GM19438 (cell line): ENCODE results near the gene HNRNPU.

ENCODE experiments used
- ATAC-seq: cut with Tn5 transposase; IDR thresholded peaks from one replicate; pipeline ENCODE4 v1.9.1; 2021; ENCODE audit warnings: low read depth; ENCODE audit not compliant: unreplicated experiment

Gene HNRNPU

GRCh38 chr1:244864253-244865027, at the start of gene HNRNPU:
Gene HNRNPU, minus strand, starts transcription at chr1:244864543. Its CDS starts 236 bp downstream, at chr1:244864307.
- peak; percentile 58 for ATAC-seq

DNA sequence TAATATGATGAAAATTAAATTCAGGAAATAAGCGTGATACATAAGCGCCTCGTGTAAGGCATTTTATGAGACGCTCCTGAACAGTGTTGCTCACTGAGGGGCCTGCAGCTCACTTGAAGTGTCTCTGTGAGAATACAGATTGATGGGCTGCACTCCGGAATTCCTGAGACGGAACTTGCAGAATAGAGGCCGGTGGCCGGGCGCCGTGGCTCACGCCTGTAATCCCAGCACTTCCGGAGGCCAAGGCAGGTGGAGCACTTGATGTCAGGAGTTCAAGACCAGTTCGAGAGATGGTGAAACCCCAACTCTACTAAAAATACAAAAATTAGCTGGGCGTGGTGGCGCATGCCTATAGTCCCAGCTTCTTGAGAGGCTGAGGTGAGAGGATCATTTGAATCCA, 49.5 kb upstream of the HNRNPU start:
- no peak for ATAC-seq

DNA sequence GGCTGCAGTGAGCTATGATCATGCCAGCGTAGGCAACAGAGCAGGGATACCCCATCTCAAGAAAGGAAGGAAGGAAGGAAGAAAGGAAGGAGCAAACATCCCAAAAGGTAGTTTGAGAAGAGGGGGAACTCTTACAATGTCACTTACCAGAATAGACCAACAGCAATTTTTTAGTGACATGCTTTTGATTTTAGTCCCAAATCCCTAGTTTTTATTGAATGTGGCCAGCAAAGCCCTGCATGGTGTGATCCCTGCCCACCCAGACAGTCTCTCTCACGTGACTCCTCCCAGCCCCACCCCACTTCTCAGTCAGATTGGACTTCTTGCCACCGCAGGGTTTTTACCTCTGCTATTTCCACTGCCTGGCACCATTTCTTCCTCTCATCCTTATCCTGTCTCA, 39.8 kb upstream of the HNRNPU start:
- no peak for ATAC-seq

DNA sequence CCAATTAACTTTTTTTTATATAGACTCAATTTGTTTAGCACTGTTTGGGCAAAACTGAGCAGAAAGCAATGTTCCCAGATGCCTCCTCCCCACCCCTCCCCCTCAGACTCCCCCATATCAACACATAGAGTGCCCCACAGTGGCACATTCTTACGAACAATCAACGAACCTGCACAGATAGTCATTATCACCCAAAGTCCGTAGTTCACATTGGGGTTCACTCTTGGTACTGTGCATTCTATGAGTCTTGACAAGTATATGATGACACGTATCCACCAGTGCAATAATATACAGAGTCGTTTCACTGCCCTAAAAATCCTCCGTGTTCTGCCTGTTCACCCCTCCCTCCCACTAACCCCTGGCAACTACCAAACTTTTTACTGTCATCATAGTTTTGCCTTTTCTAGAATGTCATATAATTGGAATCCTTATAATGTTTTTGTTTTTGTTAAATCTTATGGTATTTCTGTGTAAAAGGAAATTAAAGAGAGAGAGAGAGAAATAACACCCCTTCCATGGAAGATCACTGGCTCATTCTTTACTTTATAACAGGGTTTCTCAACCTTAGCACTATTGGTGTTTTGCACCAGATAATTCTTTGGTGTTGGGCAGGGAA, 37.2 kb upstream of the HNRNPU start:
- ATAC-seq, result no peak

GRCh38 chr1:244897476-244898254, 33.3 kb upstream of the HNRNPU start:
- ATAC-seq, result no peak

- ATAC-seq, result no peak
Measured at GRCh38 chr1:244896550-244896949, 32.2 kb upstream of the HNRNPU start.

- no peak for ATAC-seq
Measured at GRCh38 chr1:244893836-244894235, 29.5 kb upstream of the HNRNPU start.

DNA sequence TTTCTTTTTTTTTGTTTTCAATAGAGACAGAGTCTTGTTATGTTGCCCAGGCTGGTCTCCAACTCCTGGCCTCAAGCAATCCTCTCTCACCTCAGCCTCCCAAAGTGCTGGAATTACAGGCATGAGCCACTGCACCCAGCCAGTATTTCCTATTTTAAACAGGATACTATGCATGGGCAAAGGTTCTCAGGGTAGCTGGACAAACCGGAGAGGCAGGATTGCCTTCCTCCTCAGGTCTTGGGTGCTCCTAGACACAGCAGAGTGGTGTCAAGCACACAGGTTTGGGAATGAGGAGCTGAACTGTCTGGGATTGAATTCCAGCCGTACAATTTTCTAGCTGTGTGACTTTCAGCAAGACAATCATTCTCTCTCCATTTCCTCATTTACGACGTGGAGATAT, 22.9 kb upstream of the HNRNPU start:
- ATAC-seq, result no peak

DNA sequence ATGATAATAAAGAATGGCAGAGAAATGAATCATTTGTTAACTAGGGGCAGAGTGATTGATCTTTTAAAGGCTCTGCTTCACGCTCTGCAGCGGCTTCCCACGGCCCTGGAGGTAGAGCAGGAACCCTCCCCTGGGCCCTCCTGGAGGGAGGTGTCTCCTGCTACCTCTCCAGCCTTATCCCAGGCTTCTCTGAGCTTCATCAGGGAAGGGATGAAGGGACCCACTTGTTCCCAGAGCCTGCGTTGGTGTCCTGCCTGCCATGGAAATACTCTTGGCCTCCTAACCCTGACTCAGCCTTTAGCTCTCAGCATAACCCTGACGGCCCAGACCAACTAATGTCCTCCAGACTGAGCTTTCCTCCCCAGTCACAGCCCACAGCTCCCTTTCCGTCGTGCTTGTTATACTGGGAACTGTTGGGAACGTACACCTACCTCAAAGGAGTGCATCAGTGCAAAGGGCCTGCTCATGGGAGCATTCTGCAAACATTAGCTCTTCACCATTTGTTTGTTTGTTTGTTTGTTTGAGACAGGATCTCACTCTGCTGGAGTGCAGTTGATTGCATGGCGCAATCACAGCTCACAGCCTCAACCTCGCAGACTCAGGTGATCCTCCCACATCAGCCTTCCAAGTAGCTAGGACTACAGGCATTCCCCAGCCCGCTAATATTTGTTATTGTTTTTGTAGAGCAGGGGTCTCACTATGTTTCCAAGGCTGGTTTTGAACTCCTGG, 17.4 kb upstream of the HNRNPU start:
- no peak for ATAC-seq

DNA sequence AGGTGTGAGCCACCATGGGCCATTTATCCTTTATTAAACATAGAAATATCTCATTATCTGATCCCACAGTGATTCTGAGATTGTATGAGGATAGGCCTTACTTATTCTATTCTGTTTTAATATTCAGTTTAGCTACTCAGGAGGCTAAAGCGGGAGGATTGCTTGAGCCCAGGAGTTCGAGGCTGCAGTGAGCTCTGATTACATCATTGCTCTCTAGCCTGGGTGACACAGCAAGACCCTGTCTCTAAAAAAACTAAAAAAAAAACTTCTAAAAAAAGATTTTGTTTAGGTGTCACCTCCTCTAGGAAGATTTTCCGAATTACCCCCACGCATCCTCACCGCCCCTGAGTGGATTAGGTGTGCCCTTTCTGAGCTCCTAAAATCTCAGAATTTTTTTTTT, 14.3 kb upstream of the HNRNPU start:
- no peak for ATAC-seq

- no peak for ATAC-seq
Measured at GRCh38 chr1:244876228-244876910, 12.0 kb upstream of the HNRNPU start.

GRCh38 chr1:244874974-244875579, 10.7 kb upstream of the HNRNPU start:
- no peak for ATAC-seq

- ATAC-seq, result no peak
Measured at GRCh38 chr1:244869950-244870349, 5.6 kb upstream of the HNRNPU start.

GRCh38 chr1:244869364-244869827, 5.1 kb upstream of the HNRNPU start:
- no peak for ATAC-seq

DNA sequence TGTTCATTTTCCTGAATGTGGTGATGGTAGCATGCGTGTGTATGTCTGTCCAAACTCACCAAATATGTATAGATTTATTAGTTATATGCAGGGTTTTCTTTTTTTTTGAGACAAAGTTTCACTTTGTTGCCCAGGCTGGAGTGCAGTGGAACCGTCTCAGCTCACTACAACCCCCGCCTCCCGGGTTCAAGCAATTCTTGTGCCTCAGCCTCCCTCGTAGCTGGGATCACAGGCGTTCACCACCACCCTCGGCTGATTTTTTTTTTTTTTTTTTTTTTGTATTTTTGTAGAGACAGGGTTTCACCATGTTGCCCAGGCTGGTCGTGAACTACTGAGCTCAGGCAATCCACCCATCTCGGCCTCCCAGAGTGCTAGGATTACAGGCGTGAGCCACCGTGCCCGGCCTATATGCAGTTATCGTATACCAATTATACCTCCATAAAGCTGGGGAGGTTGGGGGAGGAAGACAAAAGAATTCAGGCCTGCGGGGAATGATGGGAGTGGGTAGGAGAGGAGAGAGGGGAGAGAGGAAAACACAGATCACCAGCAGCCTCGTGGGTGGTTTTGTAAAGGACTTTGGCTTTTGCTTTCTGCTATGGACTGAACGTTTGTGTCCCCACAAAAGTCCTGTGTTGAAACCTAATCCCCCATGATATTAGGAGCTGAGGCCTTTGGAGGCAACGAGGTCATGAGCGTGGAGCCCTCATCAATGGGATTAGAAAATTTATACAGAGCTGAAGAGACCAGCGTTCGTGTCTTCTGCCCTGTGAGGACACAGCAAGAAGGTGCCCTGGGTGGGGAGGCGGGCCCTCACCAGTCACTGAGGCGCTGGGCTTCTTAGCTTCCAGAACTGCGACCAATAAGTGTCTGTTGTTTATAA, 4.4 kb upstream of the HNRNPU start:
- no peak for ATAC-seq

DNA sequence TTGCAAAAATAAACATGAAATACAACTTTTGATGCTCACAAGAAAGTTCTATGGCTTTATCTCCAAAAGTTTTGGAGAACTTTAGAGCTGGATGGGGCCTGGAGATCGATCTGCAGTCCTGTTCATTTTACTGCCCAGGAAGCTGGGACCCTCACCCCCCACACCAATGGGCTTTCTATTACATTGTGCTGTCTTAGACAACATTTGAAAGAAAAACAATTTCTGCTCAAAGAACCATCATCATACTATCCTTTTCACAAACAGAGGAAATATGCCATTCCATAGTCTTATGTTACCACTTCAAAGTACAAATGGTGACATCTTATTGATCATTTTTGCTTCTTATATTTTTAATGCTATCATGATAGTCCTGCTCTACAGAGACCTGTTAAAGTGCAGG, 2.0 kb upstream of the HNRNPU start:
- ATAC-seq, result no peak

DNA sequence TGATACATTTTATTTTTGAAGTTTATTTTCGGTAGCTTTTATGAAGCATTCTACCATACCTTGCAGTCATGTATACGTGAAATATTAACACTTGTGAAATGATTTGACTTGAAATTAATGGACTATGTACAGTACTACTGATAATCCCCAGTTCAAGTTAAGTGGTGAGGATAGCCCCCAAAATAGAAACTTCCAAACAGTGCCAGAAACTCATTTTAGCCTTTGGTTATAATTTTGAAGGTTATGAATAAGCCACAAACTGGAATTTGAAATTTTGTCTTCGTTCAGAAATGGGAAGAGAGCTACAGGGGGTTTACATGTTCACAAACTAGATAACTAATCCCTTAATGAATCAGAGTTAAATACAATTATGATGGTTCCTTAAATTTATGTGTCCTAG, 1.5 kb upstream of the HNRNPU start:
- ATAC-seq, result no peak

DNA sequence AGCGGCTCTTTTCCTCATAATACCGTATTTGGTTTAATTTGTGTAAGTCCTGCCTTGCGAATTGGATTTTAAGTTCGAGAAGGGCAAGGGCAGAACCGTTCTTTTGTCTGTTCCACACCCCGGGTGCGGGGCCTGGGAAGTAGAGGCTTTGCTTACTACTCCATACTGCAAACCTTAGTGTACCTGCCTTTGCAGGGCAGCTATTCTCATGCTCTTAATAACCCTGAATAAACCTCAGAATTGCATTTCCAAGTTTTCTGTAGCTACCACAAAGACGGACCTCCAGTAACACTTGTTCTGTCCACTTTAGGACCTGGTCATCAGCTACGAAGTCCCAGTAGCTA, 657 bp upstream of the HNRNPU start:
- no peak for ATAC-seq
